Activated CD4-positive, alpha-beta T cell treated with anti-CD3 and anti-CD28 coated beads for 24 hours (primary cell): ENCODE data around the gene TTLL11.

ENCODE experiments used
- DNase-seq, 2 donors: peaks; one replicate each; pipeline ENCODE4 v3.0.0-alpha.2; 2020; ENCODE audit warnings: low read depth in 2 of 2

The TTLL11 gene

DNA sequence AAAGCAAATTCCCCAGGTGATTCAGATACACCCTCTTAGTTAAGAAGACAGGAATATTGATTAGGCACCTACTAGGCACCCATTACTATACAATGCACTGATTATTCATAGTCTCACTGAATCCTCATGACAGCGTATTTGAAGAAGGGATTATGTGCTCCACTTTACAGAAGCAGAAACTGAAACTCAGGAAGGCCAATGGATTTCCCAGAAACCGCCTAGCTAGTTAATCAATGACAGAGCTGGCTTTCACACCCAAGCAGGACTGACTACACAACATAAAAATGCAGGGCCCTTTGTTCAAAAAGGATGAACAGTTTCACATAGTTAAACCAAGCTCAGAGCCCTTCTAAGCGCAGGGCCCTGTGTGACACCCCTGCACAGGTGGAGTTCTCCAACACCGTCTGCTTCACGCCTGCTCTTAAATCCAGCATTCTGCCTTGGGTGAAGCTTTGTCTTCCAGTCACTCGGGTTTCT is 117.3 kb downstream of the TTLL11 start:
- no peak for DNase-seq

DNA sequence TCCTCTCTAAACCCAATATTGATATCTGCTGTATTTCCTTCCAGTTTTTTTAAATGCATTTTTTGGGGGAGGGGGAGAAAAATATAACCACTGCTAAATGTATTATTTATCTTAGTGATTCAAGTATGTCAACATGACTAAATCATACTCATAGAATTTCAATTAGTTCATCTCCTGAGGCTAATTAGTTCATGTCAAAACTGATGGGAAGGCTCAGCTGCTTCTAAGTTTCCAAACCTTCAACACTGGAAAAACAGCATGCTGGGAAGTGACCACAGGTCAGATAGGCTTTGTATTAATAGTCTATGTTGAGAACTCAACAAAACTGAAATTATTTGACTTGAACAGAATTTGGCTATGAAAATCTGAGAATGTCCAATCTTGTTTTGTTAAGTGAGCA is 118.7 kb downstream of the TTLL11 start:
- DNase-seq, result no peak

DNA sequence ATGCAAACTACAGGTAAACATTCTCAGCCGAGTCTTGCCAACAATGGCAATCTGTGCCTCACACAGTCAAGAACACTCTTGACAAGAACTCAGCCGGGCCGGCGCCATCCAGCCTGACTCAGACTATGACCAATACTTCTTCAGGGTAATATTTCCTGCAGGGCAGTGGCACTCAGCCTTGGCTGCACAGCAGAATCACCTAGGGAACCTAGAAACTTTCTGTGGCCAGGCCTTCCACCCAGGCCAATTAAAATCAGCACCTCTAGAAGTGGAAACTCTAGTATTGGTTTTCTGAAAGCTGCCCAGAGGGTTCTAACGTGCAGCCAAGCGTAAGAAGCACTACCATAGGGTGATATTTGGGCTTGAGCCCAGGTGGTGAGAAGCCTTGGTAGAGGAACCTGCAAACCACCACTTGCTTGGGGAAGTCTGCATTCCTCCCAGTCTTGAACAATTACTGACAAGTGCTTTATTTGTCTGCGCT is 120.6 kb downstream of the TTLL11 start:
- DNase-seq, result no peak

DNA sequence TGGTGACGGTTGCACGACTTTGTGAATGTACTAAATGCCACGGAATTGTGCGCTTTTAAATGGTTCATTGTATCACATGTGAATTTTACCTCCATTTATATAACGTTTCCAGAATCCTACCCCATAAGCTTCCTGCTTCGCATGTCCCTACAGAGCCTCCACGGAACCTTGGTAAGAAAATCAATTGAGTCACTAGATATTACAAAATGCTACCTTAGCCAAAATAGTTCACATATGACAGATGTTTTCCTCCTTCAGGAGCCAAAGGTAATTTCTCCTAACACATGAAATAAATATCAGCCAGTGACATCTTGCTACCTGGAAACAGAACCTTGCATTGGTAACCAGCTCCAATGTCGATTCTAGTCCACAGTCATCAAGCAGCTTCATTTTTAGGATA is 125.1 kb downstream of the TTLL11 start:
- DNase-seq, result no peak

DNA sequence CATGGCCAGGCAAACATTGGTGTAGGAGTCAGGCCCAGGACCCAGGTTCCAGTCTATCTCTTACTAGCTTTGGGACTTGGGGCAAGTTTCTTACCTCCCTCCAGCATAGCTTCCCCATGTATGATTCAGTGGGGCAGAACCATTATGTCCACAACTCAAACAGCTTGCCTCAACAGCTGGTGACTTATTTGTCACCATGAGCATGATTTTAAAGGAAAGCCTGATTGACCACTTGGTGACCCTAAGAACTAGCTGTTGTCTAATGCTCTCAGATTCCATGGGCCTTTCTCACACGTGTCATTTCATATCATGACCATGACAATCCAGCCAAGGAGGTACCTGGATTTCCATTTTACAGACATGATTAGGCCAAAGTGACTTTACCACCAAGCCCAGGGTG is 126.4 kb downstream of the TTLL11 start:
- DNase-seq, result no peak

DNA sequence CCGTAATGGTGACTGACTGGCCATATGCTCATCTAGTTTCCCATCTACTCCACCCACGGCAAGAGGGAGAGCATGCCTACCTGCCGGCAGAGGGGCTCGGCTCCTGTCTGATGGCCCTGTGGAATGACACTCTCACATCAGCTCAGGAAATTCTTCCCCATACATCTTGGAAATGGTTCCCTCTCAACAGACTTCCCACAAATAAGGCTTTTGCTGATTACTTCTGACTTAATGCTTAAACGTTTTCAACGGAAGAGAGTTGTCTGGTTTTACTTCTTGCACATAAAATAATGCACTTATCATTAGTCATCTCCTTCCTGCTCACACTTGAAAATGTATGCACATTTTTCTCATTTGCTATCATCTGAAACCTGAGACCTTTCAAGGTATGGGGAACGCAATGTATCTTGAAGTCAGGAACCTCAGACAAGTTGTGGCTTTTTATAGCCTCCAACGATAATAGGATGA is 129.5 kb downstream of the TTLL11 start:
- no peak for DNase-seq

DNA sequence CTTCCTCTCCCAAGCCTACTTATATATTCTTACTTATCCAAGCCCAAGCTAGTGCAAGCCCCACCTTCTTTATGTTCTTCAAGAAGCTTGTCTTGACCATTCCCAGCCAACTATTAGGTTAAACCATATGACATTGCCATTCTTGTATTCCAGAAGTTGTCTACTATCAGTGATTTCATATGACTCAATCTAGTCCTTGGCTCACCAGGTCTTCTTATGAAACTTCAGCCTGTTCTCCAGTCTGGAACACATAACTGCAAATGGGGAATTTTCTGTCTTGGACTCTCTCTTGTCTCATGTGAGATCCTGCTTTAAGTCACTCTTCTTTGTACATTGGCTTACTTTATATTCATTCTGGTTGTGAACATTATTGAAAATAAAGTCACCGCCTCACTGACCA is 130.7 kb downstream of the TTLL11 start:
- DNase-seq, result no peak

DNA sequence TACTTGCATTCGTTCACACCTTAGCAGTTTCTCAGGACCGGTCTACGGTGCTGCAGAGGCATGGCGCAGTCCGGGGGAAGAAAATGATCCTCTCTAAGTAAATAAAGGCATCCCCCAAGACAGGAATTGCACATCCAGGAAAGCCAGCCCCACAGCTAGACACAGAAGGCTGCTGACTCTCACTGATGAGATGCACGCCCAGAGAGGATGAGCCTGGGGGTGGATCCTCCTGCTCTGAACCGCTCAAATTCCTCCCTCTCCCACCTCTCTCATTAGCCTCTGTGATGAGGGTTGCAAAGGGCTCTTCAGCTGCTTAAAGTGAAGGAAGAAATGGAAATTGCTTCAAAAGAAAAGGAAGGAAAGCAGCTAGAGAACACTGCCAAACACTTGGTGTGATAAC is 132.4 kb downstream of the TTLL11 start:
- no peak for DNase-seq

DNA sequence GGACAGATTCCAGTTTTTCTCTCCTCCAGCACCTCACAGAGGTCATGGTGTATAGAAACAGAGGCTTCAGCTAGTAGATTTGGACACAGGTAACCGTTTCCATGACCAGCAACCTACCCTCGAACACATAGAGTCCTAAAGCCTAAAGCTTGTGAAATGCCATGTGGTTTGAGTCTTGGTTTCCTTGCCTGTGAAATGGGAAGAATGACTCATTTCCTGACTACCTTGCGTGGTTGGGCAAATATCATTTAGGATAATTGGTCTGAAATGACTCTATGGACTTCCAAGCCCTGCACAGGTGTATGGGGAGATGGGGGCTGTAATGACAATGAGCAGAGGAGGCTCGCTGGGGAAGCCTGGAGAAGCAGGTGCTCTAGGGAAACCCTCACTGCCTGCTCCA is 134.6 kb downstream of the TTLL11 start:
- no peak for DNase-seq

DNA sequence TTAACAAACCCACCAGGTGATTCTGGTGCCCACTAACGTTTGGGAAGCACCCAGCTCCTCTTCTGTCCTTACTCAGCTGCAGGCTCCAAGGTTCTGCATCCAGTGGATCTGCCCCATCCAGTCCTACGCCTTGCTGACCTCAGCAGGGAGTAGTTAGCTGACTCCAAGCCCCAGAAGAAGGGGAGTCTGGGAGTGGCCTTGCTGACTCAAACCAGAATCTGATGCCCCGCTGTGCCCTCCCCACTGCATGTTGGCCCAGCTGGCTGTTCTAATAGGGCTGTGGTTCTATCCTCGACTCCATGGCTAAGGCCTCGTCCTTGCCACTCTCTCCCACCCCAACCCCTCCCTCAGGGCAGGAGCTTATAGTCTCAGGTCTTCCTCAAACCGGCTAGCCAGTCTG is 136.3 kb downstream of the TTLL11 start:
- no peak for DNase-seq

DNA sequence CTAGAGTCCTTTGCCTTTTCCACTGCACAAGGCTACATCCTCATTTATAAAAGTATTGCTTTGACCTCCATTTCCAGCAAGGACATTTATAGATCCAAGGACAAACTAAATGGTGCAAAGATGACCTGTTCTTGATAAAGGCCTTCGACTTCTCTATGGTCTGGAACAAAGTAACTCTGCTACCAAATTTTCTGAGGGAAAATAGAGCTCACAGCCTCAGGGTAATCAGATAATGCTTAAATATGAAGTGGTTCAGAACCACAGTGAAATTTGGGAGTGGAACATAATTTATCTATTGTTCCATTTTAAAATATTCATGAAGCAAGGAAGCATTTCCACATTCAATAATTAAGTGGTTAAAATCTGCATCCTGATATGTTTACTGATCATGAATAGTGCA is 137.5 kb downstream of the TTLL11 start:
- no peak for DNase-seq

DNA sequence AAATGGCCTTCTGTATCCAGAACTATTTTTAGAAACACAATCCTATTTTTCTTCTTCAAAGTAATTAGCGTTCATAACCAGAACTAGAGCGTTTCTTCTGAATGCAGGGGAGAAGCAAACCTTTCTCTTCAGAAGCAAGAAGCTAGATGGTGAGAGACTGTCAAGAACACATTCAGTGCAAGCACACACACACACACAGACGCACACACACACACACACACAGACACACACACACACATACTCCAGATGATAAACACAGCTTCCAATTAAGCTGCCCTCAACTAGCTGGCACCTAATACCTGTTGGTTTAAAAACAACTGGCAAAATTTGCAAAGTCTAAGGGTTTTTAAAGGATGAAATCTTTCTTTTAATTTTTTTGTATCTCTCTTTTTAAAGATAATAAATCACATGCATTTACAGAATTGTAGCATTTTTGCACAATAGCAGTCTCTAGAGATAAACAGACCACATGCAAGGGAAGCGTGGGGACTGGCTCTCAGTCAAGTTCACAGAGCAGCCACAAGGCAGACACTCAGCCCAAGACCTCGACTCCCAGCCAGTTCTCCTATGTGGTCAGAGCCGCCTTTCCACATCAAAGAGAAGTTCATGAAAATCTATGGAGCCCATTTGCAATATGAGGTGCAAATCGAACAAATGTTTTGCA is 138.5 kb downstream of the TTLL11 start:
- DNase-seq, result no peak

DNA sequence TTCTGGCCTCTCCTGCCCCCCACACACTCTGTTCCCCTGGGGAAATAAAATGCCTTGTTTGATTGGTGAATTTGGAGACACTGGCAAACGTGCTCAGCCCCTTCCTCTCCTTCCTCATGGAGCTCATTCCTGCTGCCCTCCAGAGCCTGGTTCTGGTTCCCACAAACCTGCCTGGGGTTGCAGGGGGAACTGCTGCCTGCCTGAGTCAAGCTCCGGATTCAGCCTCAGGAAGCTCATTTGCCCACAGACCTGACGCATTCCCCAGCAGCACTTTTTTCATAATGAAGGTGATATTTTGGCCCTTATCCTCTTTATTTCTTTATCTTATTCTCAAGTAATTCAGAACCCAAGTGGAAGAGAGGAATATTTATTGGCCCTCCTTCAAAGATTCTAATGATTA is 140.5 kb downstream of the TTLL11 start:
- no peak for DNase-seq

DNA sequence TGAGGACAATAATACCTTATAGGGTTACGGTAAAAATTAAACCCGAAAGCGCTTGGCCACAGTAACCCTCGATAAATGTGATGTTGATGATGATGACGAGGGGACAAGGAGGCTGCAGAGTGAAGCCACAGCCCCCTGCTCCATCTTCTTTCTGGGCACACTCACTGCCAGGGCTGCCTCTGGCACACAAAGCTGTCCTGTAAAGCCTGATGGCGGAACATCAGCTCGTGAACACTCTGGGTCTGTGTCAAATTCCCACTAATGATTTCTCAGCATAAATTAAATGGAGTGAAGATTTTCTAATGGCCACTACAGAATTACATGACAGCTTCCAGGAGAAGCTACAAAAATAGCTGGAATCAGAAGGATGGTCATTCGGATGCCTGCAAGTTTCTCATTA is 142.2 kb downstream of the TTLL11 start:
- no peak for DNase-seq

DNA sequence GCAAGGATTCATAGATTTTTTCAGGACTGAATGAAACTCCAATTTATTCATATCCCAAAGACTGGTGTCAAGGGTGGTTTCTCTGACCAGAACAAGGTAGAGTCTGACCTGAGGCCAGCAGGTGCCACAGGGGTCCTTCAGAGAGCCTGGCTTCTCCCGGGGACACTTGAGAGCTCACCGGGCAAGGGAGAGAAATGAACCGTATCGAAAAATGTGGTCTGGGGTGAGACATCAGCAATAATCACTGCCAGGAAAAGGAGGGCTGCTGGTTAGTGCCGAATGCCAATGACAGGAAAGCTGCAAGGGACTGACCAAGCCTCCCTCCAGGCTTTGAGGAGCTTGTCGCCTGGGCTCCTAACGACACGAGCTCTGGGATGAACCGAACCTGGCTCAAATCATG is 142.7 kb downstream of the TTLL11 start:
- DNase-seq, result no peak

DNA sequence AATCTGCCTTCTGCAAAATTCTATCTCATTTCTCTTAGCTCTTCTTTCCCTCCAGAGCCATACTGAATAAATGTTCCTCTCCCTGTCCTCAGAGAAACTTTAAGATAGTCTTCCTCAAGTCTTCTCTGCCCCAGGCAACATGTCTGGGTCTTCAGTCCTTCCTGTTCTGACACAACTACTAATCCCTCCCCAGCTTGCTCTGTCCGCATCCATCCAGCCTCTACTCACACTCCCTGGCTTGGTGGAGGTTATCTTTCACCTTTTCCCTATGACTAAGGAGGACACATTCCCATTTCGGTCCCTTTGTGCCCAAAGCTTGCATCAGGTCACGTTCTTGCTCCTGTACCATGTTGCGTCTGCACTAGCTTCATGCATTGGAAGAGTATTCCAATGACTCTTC is 143.3 kb downstream of the TTLL11 start:
- no peak for DNase-seq

DNA sequence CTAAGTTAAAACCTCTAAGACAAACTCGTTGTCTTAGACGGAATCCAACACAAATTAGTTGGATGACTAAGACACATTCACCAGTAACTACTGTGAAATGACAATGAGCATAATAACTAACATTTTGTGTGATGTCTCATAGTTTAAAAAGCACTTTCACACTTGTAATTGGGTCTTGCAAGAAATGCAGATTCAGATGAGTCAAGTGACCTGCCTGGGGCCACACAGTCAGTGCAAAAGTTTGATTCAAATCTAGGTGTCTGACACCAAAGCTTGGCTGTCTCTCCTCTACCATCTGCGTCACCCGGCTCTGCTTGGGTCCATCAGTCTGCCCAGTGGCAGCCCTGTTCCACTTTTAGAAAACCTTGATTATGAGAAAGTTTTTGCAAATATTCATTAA is 143.7 kb downstream of the TTLL11 start:
- DNase-seq, result no peak

DNA sequence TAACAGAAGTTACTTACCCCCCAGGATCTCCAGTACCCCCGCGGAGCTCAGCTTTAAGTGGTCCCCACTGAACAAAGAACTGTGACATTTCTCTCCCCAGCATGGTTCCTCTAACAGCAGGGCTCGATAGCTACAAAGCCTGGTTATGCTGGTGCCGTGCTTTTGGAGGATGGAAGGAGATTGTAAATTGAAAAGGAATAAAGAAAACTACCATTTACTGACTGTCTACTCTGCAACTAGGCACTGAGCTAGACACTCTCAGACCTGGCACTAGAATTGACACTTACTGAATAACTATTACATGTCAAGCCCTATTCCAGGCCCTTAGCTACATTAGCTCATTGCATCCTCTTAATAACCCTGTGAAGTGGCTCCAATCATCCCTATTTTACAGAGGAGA is 145.3 kb downstream of the TTLL11 start:
- DNase-seq, result no peak

DNA sequence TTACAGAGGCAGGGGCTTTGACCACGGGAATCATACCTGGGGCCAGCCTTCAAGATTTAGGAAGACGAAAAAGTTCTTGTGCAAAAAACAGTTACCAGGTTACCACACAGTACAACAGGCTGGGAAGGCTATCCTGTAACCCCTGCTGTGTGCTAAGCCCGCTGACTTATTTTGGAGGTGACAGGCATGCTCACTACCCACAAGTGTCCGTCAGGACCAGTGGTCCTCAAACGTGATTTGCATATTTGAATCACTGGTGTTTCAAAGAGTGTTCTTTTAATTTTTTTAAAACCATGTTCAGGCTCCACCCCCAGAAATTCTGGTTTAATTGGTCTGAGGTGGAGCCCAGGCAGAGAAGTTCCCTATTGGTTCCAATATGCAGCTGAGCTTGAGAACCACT is 146.6 kb downstream of the TTLL11 start:
- DNase-seq, result no peak

DNA sequence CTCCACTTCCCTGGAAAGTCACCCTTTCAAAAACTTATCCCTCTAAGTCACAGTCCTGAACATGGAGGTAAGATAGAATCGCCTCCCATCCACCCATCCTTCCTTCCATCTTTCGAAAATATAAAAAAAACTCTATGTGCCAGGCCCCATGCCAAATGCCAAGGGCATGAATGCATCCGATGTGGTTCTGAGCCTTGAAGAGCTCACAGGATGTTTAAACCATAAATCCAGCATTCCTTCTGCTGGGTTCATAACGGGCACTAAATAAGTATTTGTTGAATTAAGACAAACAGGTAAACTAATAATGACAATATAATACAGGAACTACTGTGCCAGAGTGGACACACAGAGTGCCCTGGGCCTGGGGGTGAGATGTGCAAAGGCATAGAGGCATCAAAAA is 147.3 kb downstream of the TTLL11 start:
- no peak for DNase-seq

DNA sequence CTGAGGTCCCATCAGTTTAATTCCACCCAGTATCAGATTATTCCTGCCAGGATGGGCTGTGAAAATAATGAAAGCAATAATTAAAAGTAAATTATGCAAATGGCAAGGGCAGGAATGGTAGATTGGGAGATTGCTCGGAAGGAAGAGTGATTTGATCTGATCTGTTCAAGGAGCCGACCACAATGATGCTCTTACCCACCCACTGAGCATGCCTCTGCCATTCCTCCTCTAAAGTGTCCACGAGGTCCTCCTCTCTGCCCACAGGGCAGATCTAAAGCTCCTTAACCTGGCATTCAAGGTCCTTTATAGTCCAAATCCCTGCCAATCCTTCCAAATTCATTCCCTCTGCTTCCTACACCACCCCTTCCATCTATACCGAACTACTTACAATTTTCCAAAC is 147.8 kb downstream of the TTLL11 start:
- no peak for DNase-seq

DNA sequence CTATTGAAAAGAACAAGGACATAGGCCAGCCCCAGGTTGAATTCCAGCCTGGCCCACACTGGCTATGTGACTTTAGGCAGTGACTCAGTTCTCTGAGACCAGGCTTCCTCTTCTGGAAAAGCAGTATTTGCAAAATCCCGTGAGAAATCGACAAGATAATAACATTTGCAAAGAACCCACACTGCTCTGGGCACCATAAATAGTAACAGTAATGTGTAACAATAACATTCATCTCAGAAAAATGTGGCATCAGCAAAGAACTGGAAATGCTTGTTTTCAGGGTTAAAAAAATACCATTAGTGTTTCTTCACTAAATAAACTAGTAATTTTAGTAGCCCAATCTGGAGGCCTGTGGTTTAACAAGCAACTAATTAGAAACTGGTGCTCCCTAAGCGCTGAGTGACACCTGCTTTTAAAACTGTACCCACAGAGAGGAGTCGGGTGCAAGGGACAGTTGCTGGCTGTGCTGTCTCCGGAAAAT is 148.4 kb downstream of the TTLL11 start:
- no peak for DNase-seq

DNA sequence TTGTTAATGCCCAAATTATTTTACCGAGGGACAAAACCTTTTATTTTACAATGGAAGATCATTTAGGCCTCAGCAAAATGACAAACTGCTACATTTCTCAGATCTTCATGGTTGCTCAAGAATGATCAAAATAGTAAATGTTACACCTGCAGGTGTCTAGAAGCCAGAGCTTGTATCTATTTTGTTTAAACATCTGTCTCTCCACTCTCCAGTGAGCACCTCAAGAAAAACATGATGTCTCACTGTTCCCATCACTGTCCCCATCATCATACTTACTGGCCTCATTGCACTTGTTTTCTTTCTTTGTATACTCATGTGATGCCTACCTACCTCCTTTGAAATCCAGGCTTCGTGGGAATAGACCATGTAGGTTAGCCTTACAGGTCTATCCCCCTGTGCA is 149.6 kb downstream of the TTLL11 start:
- no peak for DNase-seq

DNA sequence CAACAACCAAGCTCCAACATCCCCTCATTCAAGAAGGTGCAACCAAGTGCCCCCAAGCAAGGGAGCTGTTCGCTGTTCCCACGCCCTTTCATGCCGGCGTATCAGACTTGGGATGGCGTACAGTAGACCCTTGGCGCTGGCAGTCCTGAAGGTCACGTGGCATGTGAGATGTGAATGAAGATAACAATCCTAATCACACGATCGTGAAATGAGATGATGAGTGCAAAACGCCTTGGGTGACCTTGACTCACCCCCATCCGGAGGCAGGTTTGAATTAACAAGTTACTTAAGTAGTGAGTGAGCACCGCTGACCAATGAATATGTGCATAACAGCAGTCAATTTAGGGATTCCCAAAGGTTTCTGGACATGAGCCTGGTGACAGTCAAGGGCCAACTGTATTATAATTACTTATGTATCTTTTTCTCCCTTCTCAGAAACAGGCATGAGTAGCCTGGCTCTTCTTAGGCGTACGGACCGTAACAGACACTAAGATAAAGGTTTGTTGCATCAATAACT is 150.2 kb downstream of the TTLL11 start:
- no peak for DNase-seq
